ENCODE measurements around the gene LIMS2.

GRCh38 chr2:127625572-127625951 is 49.8 kb downstream of the LIMS2 start:
- TF ChIP-seq CTCF (conservative IDR thresholded peaks at IDR 0.05; ENCODE audit: low read depth in 2 of 2) (no peak), POLR2AphosphoS5 (IDR thresholded peaks at IDR 0.05; ENCODE audit: low read depth) (no peak), EZH2phosphoT487 (IDR thresholded peaks at IDR 0.05; ENCODE audit: unreplicated experiment) (no peak), REST (IDR thresholded peaks at IDR 0.05; ENCODE audit: unreplicated experiment) (no peak), NANOG (IDR thresholded peaks at IDR 0.05; ENCODE audit: borderline replicate concordance) (no peak), ZNF462 (CRISPR knock-in tag; IDR thresholded peaks at IDR 0.05) (no peak), EZH2 (IDR thresholded peaks at IDR 0.05; ENCODE audit: low read depth, unreplicated experiment) (no peak), ETS1 (IDR thresholded peaks at IDR 0.05) (no peak), JUNB (IDR thresholded peaks at IDR 0.05; ENCODE audit: unreplicated experiment) (no peak), CREB1 (CRISPR knock-in tag; IDR thresholded peaks at IDR 0.05; ENCODE audit: low read depth) (no peak)
